Prostate gland (tissue), 2 donors: ENCODE results near the gene TNFRSF9.

Experiments used
- POLR2AphosphoS5 ChIP-seq: sonication (generic); formaldehyde crosslinking; IDR thresholded peaks from one replicate; pipeline ENCODE4 v1.6.1; 2017; ENCODE audit warnings: antibody characterized with exemption
- TF ChIP-seq, protein P1 (sequence below), 4 experiments: fragments of 200-600 bp in 2 of 4; fragments of 450-650 bp in 2 of 4; sonication (generic) in 2 of 4; IDR thresholded peaks; 1 replicate in 3 of 4; 2 replicates in 1 of 4; pipeline ENCODE4 v1.5.1; 2016 to 2019; ENCODE audit warnings: antibody characterized with exemption in 4 of 4, mild to moderate bottlenecking in 2 of 4, moderate library complexity in 2 of 4

DNA sequence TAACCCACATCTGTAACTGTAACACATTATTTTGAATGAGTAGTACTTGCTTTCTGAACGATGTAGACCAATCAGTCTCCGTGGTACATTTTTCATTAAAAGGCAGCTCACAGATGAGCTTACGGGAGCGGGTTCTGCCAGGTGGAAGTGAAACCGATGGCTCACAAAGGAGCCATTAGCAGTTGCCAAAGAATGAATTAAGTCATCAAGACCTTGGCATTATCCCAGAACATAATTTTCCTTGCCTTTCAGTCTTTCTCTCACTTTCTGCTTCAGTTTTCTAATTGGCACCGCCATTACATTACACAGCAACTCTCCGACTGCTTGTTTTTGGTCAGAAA, 54.3 kb downstream of the TNFRSF9 start:
- TF ChIP-seq, protein P1, sequence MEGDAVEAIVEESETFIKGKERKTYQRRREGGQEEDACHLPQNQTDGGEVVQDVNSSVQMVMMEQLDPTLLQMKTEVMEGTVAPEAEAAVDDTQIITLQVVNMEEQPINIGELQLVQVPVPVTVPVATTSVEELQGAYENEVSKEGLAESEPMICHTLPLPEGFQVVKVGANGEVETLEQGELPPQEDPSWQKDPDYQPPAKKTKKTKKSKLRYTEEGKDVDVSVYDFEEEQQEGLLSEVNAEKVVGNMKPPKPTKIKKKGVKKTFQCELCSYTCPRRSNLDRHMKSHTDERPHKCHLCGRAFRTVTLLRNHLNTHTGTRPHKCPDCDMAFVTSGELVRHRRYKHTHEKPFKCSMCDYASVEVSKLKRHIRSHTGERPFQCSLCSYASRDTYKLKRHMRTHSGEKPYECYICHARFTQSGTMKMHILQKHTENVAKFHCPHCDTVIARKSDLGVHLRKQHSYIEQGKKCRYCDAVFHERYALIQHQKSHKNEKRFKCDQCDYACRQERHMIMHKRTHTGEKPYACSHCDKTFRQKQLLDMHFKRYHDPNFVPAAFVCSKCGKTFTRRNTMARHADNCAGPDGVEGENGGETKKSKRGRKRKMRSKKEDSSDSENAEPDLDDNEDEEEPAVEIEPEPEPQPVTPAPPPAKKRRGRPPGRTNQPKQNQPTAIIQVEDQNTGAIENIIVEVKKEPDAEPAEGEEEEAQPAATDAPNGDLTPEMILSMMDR (IDR thresholded peaks at IDR 0.05): no peak
- no peak for TF ChIP-seq POLR2AphosphoS5
